Endothelial cell of umbilical vein (primary cell): Measurements from ENCODE around the gene HOXC12. TPM values are rescaled to one million over a fixed set of nuclear protein-coding genes. Genes with fewer than 3 reads are reported as not detected.

Experiments
- BruUV-seq: library from RNA; stranded (reverse); fragments of 400-500 nt; replicated peaks from 2 replicates; lab custom pipeline; 2021; lab: Mats Ljungman, UMichigan
- CTCF ChIA-PET: fragments of 300-600, 350-600 bp; sonication (Branson Sonifier 250); formaldehyde crosslinking; loops from one replicate; lab custom pipeline; 2021; ENCODE audit warnings: antibody characterized with exemption, inconsistent platforms; lab: Charles Lee
- POLR2A ChIA-PET: fragments of 300-600, 350-600 bp; sonication (Branson Sonifier 250); formaldehyde crosslinking; loops from one replicate; lab custom pipeline; 2021; ENCODE audit warnings: antibody characterized with exemption, inconsistent platforms; lab: Charles Lee
- DNase-seq: peaks from one replicate; pipeline ENCODE4 v3.0.0-alpha.2; 2011; ENCODE audit warnings: low read depth, low spot score
- FAIRE-seq: peaks from 2 replicates; lab custom pipeline; 2011; peaks lifted over from hg19 to GRCh38; lab: Jason Lieb, UNC
- H2AFZ ChIP-seq: 2 replicates; pipeline ENCODE4 v1.6.0; 2012; ENCODE audit warnings: low read depth, low read length, control low read depth, inconsistent platforms
- H3K27ac ChIP-seq: 2 replicates; pipeline ENCODE4 v1.5.1; 2011; ENCODE audit warnings: low read depth, mild to moderate bottlenecking, control low read depth, low read length, moderate library complexity; ENCODE audit not compliant: insufficient read depth
- H3K27me3 ChIP-seq, 2 experiments: 2 replicates each; pipeline versions ENCODE4 v1.6.0 to v1.6.1; 2011; ENCODE audit warnings: low read length in 2 of 2, mixed read lengths in 1 of 2; ENCODE audit not compliant: control insufficient read depth in 2 of 2, insufficient read depth in 2 of 2
- H3K36me3 ChIP-seq, 2 experiments: 2 replicates in 1 of 2; 3 replicates in 1 of 2; pipeline ENCODE4 v1.5.1; 2011; ENCODE audit warnings: low read length in 2 of 2, mild to moderate bottlenecking in 1 of 2, moderate library complexity in 1 of 2; ENCODE audit not compliant: control insufficient read depth in 2 of 2, insufficient read depth in 2 of 2; ENCODE audit errors: extremely low read depth in 1 of 2
- H3K4me1 ChIP-seq: 3 replicates; pipeline ENCODE4 v1.5.1; 2011; ENCODE audit warnings: mild to moderate bottlenecking, low read length; ENCODE audit not compliant: control insufficient read depth, insufficient read depth; ENCODE audit errors: extremely low read depth
- H3K4me2 ChIP-seq: 2 replicates; pipeline ENCODE4 v1.6.1; 2011; ENCODE audit warnings: low read length, control low read depth, mixed read lengths; ENCODE audit not compliant: insufficient read depth
- H3K4me3 ChIP-seq, 3 experiments: fragments of 200-600 bp in 1 of 3; sonication (generic), shearing (Covaris generic) in 1 of 3; replicated peaks in 1 of 3; 2 replicates each; pipeline ENCODE4 v1.5.1; 2011 to 2016; ENCODE audit warnings: control low read depth in 3 of 3, low read length in 3 of 3, mild to moderate bottlenecking in 2 of 3, inconsistent platforms in 1 of 3, low read depth in 1 of 3, moderate library complexity in 1 of 3; ENCODE audit not compliant: insufficient read depth in 1 of 3
- H3K79me2 ChIP-seq: 2 replicates; pipeline ENCODE4 v1.6.0; 2012; ENCODE audit warnings: low read length, inconsistent platforms; ENCODE audit not compliant: control insufficient read depth, insufficient read depth
- H3K9ac ChIP-seq: replicated peaks from 2 replicates; pipeline ENCODE3; 2011; ENCODE audit warnings: low read length, control low read depth; ENCODE audit not compliant: insufficient read depth; ENCODE audit errors: extremely low read depth
- H3K9me1 ChIP-seq: replicated peaks from 3 replicates; pipeline ENCODE4 v1.6.0; 2011; ENCODE audit warnings: mild to moderate bottlenecking, low read length; ENCODE audit not compliant: control insufficient read depth, insufficient read depth; ENCODE audit errors: extremely low read depth
- H3K9me3 ChIP-seq: replicated peaks from 2 replicates; pipeline ENCODE4 v1.5.1; 2012; ENCODE audit warnings: low read length, inconsistent platforms; ENCODE audit not compliant: control insufficient read depth, insufficient read depth
- H4K20me1 ChIP-seq: replicated peaks from 2 replicates; pipeline ENCODE3; 2011; ENCODE audit warnings: mild to moderate bottlenecking, low read length; ENCODE audit not compliant: control insufficient read depth, insufficient read depth; ENCODE audit errors: extremely low read depth
- EZH2 ChIP-seq: IDR thresholded peaks from 2 replicates; pipeline ENCODE4 v1.6.1; 2012; ENCODE audit warnings: borderline replicate concordance, low read depth, mild to moderate bottlenecking, moderate library complexity, low read length, inconsistent platforms; ENCODE audit not compliant: severe bottlenecking
- FOS ChIP-seq: IDR thresholded peaks from 2 replicates; pipeline ENCODE4 v1.6.1; 2011; ENCODE audit warnings: mild to moderate bottlenecking, low read length, moderate library complexity, borderline replicate concordance; ENCODE audit not compliant: insufficient read depth
- GATA2 ChIP-seq: IDR thresholded peaks from 2 replicates; pipeline ENCODE4 v1.7.0; 2011; ENCODE audit warnings: low read depth, mild to moderate bottlenecking, moderate library complexity, mixed read lengths, low read length; ENCODE audit not compliant: insufficient read length, insufficient read depth
- JUN ChIP-seq: IDR thresholded peaks from 2 replicates; pipeline ENCODE4 v1.6.1; 2011; ENCODE audit warnings: borderline replicate concordance, low read depth; ENCODE audit not compliant: insufficient read length, insufficient read depth
- MYC ChIP-seq: IDR thresholded peaks from one replicate; pipeline ENCODE4 v1.6.1; 2011; ENCODE audit warnings: mild to moderate bottlenecking, low read depth, low read length
- POLR2A ChIP-seq: IDR thresholded peaks from 2 replicates; pipeline ENCODE4 v1.6.1; 2012; ENCODE audit warnings: low read depth, mild to moderate bottlenecking, control low read depth, low read length
- POLR2AphosphoS5 ChIP-seq: IDR thresholded peaks from 2 replicates; pipeline ENCODE4 v1.6.1; 2012; ENCODE audit warnings: low read depth, mild to moderate bottlenecking, control low read depth, low read length, moderate library complexity; ENCODE audit not compliant: insufficient read depth
- dilution Hi-C: fragments of 300-500 bp; cut with MboI; formaldehyde crosslinking; loops from one replicate; pipeline ENCODE4 v1.15.0; 2019; ENCODE audit warnings: low sequenced_read_pairs; ENCODE audit not compliant: extremely low pct_ligation_motif_present
- intact Hi-C: fragments of 100-400 bp; cut with micrococcal nuclease; formaldehyde crosslinking; loops from one replicate; pipeline ENCODE4 v1.10.0; 2022
- polyA plus RNA-seq, 4 experiments: library from polyadenylated mRNA; depleted of rRNA in 3 of 4; stranded (reverse) in 3 of 4; unstranded in 1 of 4; fragments of >200 nt; gene quantifications; 2 replicates each; pipeline versions ENCODE4 v1.2.1 to v1.2.3, GENCODE V29; 2011 to 2012; ENCODE audit warnings: missing spikeins in 1 of 4
- total RNA-seq: library from RNA; stranded (reverse); gene quantifications from 2 replicates; pipeline ENCODE4 v1.2.3, GENCODE V29; 2021
- TF ChIP-seq, protein P1 (sequence below): IDR thresholded peaks from 2 replicates; pipeline ENCODE4 v1.6.1; 2011; ENCODE audit not compliant: insufficient read depth, insufficient read length
- TF ChIP-seq, protein P2 (sequence below), 2 donors: IDR thresholded peaks; 1 replicate in 1 of 2; 2 replicates in 1 of 2; pipeline ENCODE4 v1.5.1; 2011; ENCODE audit warnings: low read length in 2 of 2, mild to moderate bottlenecking in 2 of 2, moderate library complexity in 2 of 2, control low read depth in 1 of 2, inconsistent platforms in 1 of 2, low read depth in 1 of 2; ENCODE audit not compliant: insufficient read depth in 1 of 2; ENCODE audit errors: extremely low read depth in 1 of 2

The HOXC12 gene
- total and polyA plus RNA-seq, 2 donors (not counting 3 experiments of a cell fraction or from before 2014, with no cell fraction given), result not detected

GRCh38 chr12:53944209-53944608 lies 10.5 kb upstream of the HOXC12 start:
- POLR2A ChIA-PET, result no interaction called here
- DNase-seq (no peak), FAIRE-seq (no peak)
- dilution Hi-C loops (no loop called here), intact Hi-C loops (no loop called here)
- CTCF ChIA-PET, result no interaction called here
- H3K9me1 ChIP-seq, result no peaks in the 10 kb centered on the region
- H3K4me1 ChIP-seq, result no peaks in the 10 kb centered on the region
- no peaks in the 10 kb centered on the region for H4K20me1 ChIP-seq
- no peaks in the 10 kb centered on the region for H3K9me3 ChIP-seq
- H3K27ac ChIP-seq, result no peak overlapping the region
- H3K27me3 ChIP-seq, result peaks cover 76 to 93% of the 10 kb centered on the region in 2 experiments
- no peaks in the 10 kb centered on the region for H3K36me3 ChIP-seq
- no peaks in the 10 kb centered on the region for H3K79me2 ChIP-seq
- no peak overlapping the region for H3K4me2 ChIP-seq
- H3K4me3 ChIP-seq, result no peak overlapping the region
- no peak overlapping the region for H2AFZ ChIP-seq
- no peak overlapping the region for H3K9ac ChIP-seq
- TF ChIP-seq EZH2 (no peak), FOS (no peak), POLR2A (no peak), MYC (no peak), POLR2AphosphoS5 (no peak), GATA2 (no peak), JUN (no peak)
- TF ChIP-seq, protein P1, sequence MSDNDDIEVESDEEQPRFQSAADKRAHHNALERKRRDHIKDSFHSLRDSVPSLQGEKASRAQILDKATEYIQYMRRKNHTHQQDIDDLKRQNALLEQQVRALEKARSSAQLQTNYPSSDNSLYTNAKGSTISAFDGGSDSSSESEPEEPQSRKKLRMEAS, result no peak
- TF ChIP-seq, protein P2, sequence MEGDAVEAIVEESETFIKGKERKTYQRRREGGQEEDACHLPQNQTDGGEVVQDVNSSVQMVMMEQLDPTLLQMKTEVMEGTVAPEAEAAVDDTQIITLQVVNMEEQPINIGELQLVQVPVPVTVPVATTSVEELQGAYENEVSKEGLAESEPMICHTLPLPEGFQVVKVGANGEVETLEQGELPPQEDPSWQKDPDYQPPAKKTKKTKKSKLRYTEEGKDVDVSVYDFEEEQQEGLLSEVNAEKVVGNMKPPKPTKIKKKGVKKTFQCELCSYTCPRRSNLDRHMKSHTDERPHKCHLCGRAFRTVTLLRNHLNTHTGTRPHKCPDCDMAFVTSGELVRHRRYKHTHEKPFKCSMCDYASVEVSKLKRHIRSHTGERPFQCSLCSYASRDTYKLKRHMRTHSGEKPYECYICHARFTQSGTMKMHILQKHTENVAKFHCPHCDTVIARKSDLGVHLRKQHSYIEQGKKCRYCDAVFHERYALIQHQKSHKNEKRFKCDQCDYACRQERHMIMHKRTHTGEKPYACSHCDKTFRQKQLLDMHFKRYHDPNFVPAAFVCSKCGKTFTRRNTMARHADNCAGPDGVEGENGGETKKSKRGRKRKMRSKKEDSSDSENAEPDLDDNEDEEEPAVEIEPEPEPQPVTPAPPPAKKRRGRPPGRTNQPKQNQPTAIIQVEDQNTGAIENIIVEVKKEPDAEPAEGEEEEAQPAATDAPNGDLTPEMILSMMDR (IDR thresholded peaks at IDR 0.05; ENCODE audit: extremely low read depth in 1 of 2, insufficient read depth in 1 of 2, low read depth in 1 of 2, low read length in 2 of 2), result no peak
- no TSS peak for BruUV-seq
